Ectodermal cell (in vitro differentiated cells): ENCODE results near the gene MAGI2.

Source experiments
- H3K27ac ChIP-seq: 2 replicates; pipeline ENCODE4 v1.7.0; 2013; ENCODE audit warnings: mild to moderate bottlenecking, low read depth, low read length; ENCODE audit not compliant: insufficient read depth, poor library complexity, severe bottlenecking
- H3K27me3 ChIP-seq: 2 replicates; pipeline ENCODE4 v1.7.0; 2013; ENCODE audit warnings: mild to moderate bottlenecking, low read length; ENCODE audit not compliant: insufficient read depth, control insufficient read depth, poor library complexity, severe bottlenecking
- H3K36me3 ChIP-seq: one replicate; pipeline ENCODE4 v1.7.0; 2013; ENCODE audit warnings: low read length; ENCODE audit not compliant: control insufficient read depth, insufficient read depth
- H3K4me1 ChIP-seq: one replicate; pipeline ENCODE4 v1.7.0; 2013; ENCODE audit warnings: low read length; ENCODE audit not compliant: control insufficient read depth, insufficient read depth
- H3K4me3 ChIP-seq: 2 replicates; pipeline ENCODE4 v1.7.0; 2013; ENCODE audit warnings: low read depth, low read length, control low read depth; ENCODE audit not compliant: insufficient read depth
- H3K9me3 ChIP-seq: 2 replicates; pipeline ENCODE4 v1.7.0; 2013; ENCODE audit warnings: mild to moderate bottlenecking, low read length, moderate library complexity; ENCODE audit not compliant: control insufficient read depth
- WGBS, 2 experiments: methylation state at CpG; one replicate each; pipeline ENCODE4 v1.1.7; 2013; ENCODE audit warnings: missing lambda C conversion rate in 2 of 2; 5-methylcytosine and 5-hydroxymethylcytosine counted together

Gene MAGI2

GRCh38 chr7:78134256-78134655 is 1319.2 kb downstream of the MAGI2 start:
- no peaks in the 10 kb centered on the region for H3K27me3 ChIP-seq
- H3K36me3 ChIP-seq: no peaks in the 10 kb centered on the region
- H3K4me1 ChIP-seq: no peaks in the 10 kb centered on the region
- H3K4me3 ChIP-seq: no peak overlapping the region
- H3K9me3 ChIP-seq: no peaks in the 10 kb centered on the region
- WGBS, 2 experiments: 51 to 75% methylated on average over 2 of the region's 2 CpGs
- no peak overlapping the region for H3K27ac ChIP-seq

- no peaks in the 10 kb centered on the region for H3K4me1 ChIP-seq
- 60 to 69% methylated on average over 5 of the region's 5 CpGs for WGBS, 2 experiments
These were observed 1322.8 kb downstream of the MAGI2 start for GRCh38 chr7:78130446-78131215.

GRCh38 chr7:78129865-78130264 is 1323.6 kb downstream of the MAGI2 start:
- no peaks in the 10 kb centered on the region for H3K27me3 ChIP-seq
- no peaks in the 10 kb centered on the region for H3K9me3 ChIP-seq
- no peak overlapping the region for H3K4me3 ChIP-seq
- WGBS, 2 experiments: 84 to 97% methylated on average over 4 of the region's 4 CpGs
- no peak overlapping the region for H3K27ac ChIP-seq
- no peaks in the 10 kb centered on the region for H3K4me1 ChIP-seq
- H3K36me3 ChIP-seq: no peaks in the 10 kb centered on the region

More at GRCh38 chr7:78130446-78131215, 1322.8 kb downstream of the MAGI2 start:
- no peaks in the 10 kb centered on the region for H3K27me3 ChIP-seq
- H3K4me3 ChIP-seq: no peak overlapping the region
- no peaks in the 10 kb centered on the region for H3K9me3 ChIP-seq
- no peaks in the 10 kb centered on the region for H3K36me3 ChIP-seq
- H3K27ac ChIP-seq: no peak overlapping the region

GRCh38 chr7:78127009-78127408 is 1326.5 kb downstream of the MAGI2 start:
- Histone ChIP-seq H3K27me3 (no peaks in the 10 kb centered on the region), H3K27ac (no peak overlapping the region), H3K36me3 (no peaks in the 10 kb centered on the region), H3K4me1 (no peaks in the 10 kb centered on the region), H3K9me3 (no peaks in the 10 kb centered on the region), H3K4me3 (no peak overlapping the region)
- WGBS, 2 experiments: 56 to 74% methylated on average over 6 to 7 of the region's 7 CpGs

GRCh38 chr7:78125884-78126283 is 1327.6 kb downstream of the MAGI2 start:
- H3K9me3 ChIP-seq: no peaks in the 10 kb centered on the region
- no peaks in the 10 kb centered on the region for H3K27me3 ChIP-seq
- H3K4me3 ChIP-seq: no peak overlapping the region
- no peak overlapping the region for H3K27ac ChIP-seq
- H3K36me3 ChIP-seq: no peaks in the 10 kb centered on the region
- WGBS, 2 experiments: 83 to 89% methylated on average over 1 to 2 of the region's 2 CpGs
- no peaks in the 10 kb centered on the region for H3K4me1 ChIP-seq

- Histone ChIP-seq H3K27ac (no peak overlapping the region), H3K9me3 (no peaks in the 10 kb centered on the region), H3K27me3 (no peaks in the 10 kb centered on the region), H3K4me3 (no peak overlapping the region), H3K36me3 (no peaks in the 10 kb centered on the region), H3K4me1 (no peaks in the 10 kb centered on the region)
- 81 to 83% methylated on average over 4 of the region's 4 CpGs for WGBS, 2 experiments
These were observed 1329.3 kb downstream of the MAGI2 start for GRCh38 chr7:78124216-78124615.

- Histone ChIP-seq H3K27me3 (no peaks in the 10 kb centered on the region), H3K4me3 (no peak overlapping the region), H3K36me3 (no peaks in the 10 kb centered on the region), H3K9me3 (no peaks in the 10 kb centered on the region), H3K4me1 (no peaks in the 10 kb centered on the region), H3K27ac (no peak overlapping the region)
- WGBS, 2 experiments: no CpG with 5 or more reads among the region's 1 CpG
These were observed 1331.6 kb downstream of the MAGI2 start for GRCh38 chr7:78121888-78122287.

- Histone ChIP-seq H3K9me3 (no peaks in the 10 kb centered on the region), H3K27ac (no peak overlapping the region), H3K4me1 (no peaks in the 10 kb centered on the region), H3K4me3 (no peak overlapping the region), H3K27me3 (no peaks in the 10 kb centered on the region), H3K36me3 (no peaks in the 10 kb centered on the region)
- 60 to 75% methylated on average over 1 to 3 of the region's 3 CpGs for WGBS, 2 experiments
These were observed 1335.0 kb downstream of the MAGI2 start for GRCh38 chr7:78118470-78118869.

- Histone ChIP-seq H3K9me3 (no peaks in the 10 kb centered on the region), H3K4me3 (no peak overlapping the region), H3K4me1 (peaks cover 8% of the 10 kb centered on the region), H3K27me3 (no peaks in the 10 kb centered on the region), H3K27ac (no peak overlapping the region), H3K36me3 (no peaks in the 10 kb centered on the region)
These were observed 1337.6 kb downstream of the MAGI2 start for GRCh38 chr7:78115876-78116275.

- H3K4me1 ChIP-seq: peaks cover 14% of the 10 kb centered on the region
- H3K36me3 ChIP-seq: no peaks in the 10 kb centered on the region
- 100% methylated on average over 1 of the region's 1 CpG for WGBS, 2 experiments
These were observed 1338.5 kb downstream of the MAGI2 start for GRCh38 chr7:78114993-78115392.

More at GRCh38 chr7:78114993-78115392, 1338.5 kb downstream of the MAGI2 start:
- no peaks in the 10 kb centered on the region for H3K27me3 ChIP-seq
- no peaks in the 10 kb centered on the region for H3K9me3 ChIP-seq
- no peak overlapping the region for H3K4me3 ChIP-seq
- H3K27ac ChIP-seq: no peak overlapping the region
